ENCODE results near the gene OSBPL6.

OSBPL6 gene

GRCh38 chr2:178361588-178361987, 167.3 kb downstream of the OSBPL6 start:
- DNase-seq: no peak

- no peak for DNase-seq
Observed at GRCh38 chr2:178363252-178363651, 168.9 kb downstream of the OSBPL6 start.

- no peak for DNase-seq
Observed at GRCh38 chr2:178365116-178365515, 170.8 kb downstream of the OSBPL6 start.

GRCh38 chr2:178366412-178366811, 172.1 kb downstream of the OSBPL6 start:
- DNase-seq: no peak

- no peak for DNase-seq
Observed at GRCh38 chr2:178367344-178367743, 173.0 kb downstream of the OSBPL6 start.

GRCh38 chr2:178374865-178375264, 180.6 kb downstream of the OSBPL6 start:
- no peak for DNase-seq

- DNase-seq: no peak
Observed at GRCh38 chr2:178377046-178377445, 182.7 kb downstream of the OSBPL6 start.

GRCh38 chr2:178379162-178380004, 185.1 kb downstream of the OSBPL6 start:
- DNase-seq: no peak

GRCh38 chr2:178380763-178381162, 186.5 kb downstream of the OSBPL6 start:
- DNase-seq: no peak

GRCh38 chr2:178383718-178384117, 189.4 kb downstream of the OSBPL6 start:
- no peak for DNase-seq

GRCh38 chr2:178385595-178386148, 191.4 kb downstream of the OSBPL6 start:
- DNase-seq: no peak

- DNase-seq: no peak
Observed at GRCh38 chr2:178386986-178387597, 192.8 kb downstream of the OSBPL6 start.

GRCh38 chr2:178388287-178388686, 194.0 kb downstream of the OSBPL6 start:
- no peak for DNase-seq

- DNase-seq: no peak
Observed at GRCh38 chr2:178391701-178392100, 197.4 kb downstream of the OSBPL6 start.

- no peak for DNase-seq
Observed at GRCh38 chr2:178392215-178392614, 197.9 kb downstream of the OSBPL6 start.

GRCh38 chr2:178394859-178395258, 200.5 kb downstream of the OSBPL6 start:
- no peak for DNase-seq

GRCh38 chr2:178395295-178395694, 201.0 kb downstream of the OSBPL6 start:
- no peak for DNase-seq

- no peak for DNase-seq
Observed at GRCh38 chr2:178395941-178396570, 201.7 kb downstream of the OSBPL6 start.

- DNase-seq: no peak
Observed at GRCh38 chr2:178397002-178397605, 202.8 kb downstream of the OSBPL6 start.

- DNase-seq: no peak
Observed at GRCh38 chr2:178401994-178402437, 207.7 kb downstream of the OSBPL6 start.

- no peak for DNase-seq
Observed at GRCh38 chr2:178403671-178404306, 209.5 kb downstream of the OSBPL6 start.

GRCh38 chr2:178404368-178404767, 210.1 kb downstream of the OSBPL6 start:
- no peak for DNase-seq

- no peak for DNase-seq
Observed at GRCh38 chr2:178409261-178409660, 214.9 kb downstream of the OSBPL6 start.

Measured in effector CD8-positive, alpha-beta T cell (primary cell).